Measurements from ENCODE around the gene RADX.
A peak's percentile ranks its signal among the peaks of the same experiment; 100 is the strongest.

Gene RADX

DNA sequence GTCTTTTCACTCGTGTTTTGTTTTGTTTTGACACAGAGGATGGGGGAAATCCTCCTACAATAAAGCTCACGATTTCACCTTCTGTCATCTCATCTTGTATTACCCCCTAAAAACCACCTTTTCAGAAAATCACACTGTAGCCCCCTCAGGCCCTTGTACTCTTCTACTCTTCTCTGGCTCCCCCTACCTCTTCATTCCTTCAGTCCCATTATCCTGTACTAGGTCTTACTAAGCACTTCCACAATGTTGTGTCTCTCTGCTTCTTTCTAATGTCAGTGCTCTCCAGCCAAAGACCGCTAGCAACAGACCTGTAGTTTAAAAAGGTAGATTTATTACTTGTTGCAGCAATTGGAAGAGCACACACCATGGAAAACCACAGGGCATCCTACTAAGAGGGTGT, 84.7 kb downstream of the RADX start:
- DNase-seq, result no peak

DNA sequence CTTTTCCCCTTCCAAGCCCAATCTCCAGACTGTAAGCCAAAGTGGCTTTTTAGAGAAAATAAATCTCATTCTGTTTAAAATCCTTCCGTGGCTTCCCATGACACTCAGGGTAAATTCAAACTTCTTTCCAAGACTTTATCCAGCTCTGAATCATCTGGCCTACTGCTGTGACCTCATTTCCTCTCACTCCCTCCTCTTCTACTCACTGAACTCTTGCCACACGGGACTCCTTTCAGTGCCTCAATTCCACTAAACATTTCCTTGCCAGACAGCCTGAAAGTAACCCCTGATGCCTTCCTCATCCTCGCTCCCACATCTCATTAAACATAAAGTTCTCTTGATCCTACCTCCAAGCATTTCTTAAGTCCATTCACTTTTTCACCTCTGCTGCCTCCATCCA, 86.9 kb downstream of the RADX start:
- no peak for DNase-seq

- DNase-seq, result no peak
These were observed 90.9 kb downstream of the RADX start for GRCh38 chrX:106702636-106703035.

GRCh38 chrX:106706466-106706865, 94.7 kb downstream of the RADX start:
- no peak for DNase-seq

GRCh38 chrX:106707771-106708454, 96.1 kb downstream of the RADX start:
- DNase-seq, result no peak

- no peak for DNase-seq
These were observed 99.0 kb downstream of the RADX start for GRCh38 chrX:106710771-106711170.

- no peak for DNase-seq
These were observed 99.6 kb downstream of the RADX start for GRCh38 chrX:106711375-106711774.

- DNase-seq, result no peak
These were observed 104.2 kb downstream of the RADX start for GRCh38 chrX:106716004-106716403.

- no peak for DNase-seq
These were observed 104.7 kb downstream of the RADX start for GRCh38 chrX:106716463-106716862.

GRCh38 chrX:106718709-106719108, 106.9 kb downstream of the RADX start:
- DNase-seq, result no peak

GRCh38 chrX:106725931-106726330, 114.2 kb downstream of the RADX start:
- DNase-seq, result no peak

DNA sequence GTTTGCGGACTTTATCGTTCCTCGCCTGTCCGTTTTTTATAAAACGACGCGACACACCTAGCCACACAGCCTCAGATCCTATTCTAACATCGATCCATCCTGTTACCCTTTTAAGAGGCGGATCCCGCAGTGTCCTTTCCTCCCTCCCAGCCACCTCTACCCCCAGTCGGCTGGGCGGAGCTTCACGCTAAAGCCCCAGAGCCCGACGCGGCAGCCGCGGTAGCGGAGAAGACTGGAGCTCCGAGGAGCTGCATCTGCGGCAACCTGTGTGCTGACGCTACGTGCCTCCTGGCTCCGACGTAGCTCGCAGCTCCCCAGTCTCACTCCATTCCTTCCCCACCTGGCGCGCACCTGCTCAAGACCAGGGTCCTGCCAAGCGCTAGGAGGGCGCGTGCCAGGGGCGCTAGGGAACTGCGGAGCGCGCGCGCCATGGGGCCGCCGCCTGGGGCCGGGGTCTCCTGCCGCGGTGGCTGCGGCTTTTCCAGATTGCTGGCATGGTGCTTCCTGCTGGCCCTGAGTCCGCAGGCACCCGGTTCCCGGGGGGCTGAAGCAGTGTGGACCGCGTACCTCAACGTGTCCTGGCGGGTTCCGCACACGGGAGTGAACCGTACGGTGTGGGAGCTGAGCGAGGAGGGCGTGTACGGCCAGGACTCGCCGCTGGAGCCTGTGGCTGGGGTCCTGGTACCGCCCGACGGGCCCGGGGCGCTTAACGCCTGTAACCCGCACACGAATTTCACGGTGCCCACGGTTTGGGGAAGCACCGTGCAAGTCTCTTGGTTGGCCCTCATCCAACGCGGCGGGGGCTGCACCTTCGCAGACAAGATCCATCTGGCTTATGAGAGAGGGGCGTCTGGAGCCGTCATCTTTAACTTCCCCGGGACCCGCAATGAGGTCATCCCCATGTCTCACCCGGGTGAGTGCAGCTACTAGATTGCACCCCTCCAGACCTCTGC, 115.0 kb downstream of the RADX start, which contains the start of gene RNF128:
TSS of gene RNF128 (plus strand) at position 217 of the 953 bp plus-strand sequence. CDS start at position 430, 213 bp downstream.
- peak; percentile 2 for DNase-seq

DNA sequence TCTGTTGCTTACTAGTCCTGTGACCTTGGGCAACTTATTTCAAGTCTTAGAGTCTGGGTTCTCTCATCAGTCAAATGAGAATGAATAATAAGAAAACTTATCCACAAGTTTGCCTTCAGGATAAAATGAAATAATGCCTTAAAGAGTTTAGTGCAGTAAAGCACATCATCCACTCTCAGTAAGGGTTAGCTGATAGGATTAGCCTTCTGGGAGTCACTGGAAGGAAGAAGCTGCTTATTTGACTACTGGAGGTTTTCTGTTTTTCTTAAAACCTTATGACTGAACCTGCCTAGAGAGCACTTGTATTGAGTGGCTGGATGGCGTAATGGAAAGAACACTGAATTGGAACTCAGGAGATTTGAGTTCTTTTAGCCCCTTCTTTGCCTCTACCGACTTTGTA, 116.6 kb downstream of the RADX start:
- DNase-seq, result no peak
